SH-SY5Y (cell line): ENCODE data around the gene DNAJC8.

Experiments
- GATA2 ChIP-seq: IDR thresholded peaks from 2 replicates; pipeline ENCODE4 v1.6.1; 2011; ENCODE audit warnings: mild to moderate bottlenecking, low read depth, low read length
- GATA3 ChIP-seq: IDR thresholded peaks from 2 replicates; pipeline ENCODE4 v1.6.1; 2011; ENCODE audit warnings: low read depth, mild to moderate bottlenecking, low read length, moderate library complexity

DNA sequence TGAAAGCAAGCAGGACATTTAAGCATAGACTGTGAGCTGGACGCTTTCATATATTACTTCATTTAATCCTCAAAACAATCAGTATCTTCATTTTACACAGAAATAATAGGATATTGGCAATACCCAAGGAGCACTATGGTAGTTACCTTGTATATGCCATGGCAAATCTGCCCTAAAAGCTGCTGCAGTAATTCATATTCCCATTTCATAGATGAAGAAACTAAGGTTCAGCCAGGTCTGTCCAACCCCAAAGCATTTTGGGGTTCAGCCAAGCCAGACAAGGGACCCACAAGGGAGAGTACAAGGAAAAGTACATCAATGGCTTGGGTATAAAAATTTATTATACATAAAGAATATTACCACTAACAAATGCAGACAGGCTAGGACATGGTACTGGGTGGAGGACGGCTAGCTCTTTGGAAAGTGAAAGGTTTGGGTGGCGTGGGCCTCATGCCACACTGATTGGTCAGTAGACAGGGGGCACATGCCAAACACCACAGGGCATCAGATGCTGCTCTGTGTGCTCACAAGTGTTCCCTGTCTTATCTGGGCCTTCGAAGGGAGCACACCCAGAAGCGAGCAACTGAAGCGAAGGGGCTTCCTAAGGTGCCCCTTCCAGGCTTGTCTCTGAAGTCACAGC, 32.5 kb downstream of the DNAJC8 start:
- TF ChIP-seq GATA2 (no peak), GATA3 (no peak)
